Endodermal cell (in vitro differentiated cells): ENCODE data around the gene CIC. TPM values are rescaled to one million over a fixed set of nuclear protein-coding genes. Genes with fewer than 3 reads are reported as not detected.
A peak's percentile ranks its signal among the peaks of the same experiment; 100 is the strongest.

Source experiments
- DNase-seq: peaks from one replicate; pipeline ENCODE4 v3.0.0-alpha.2; 2017
- H3K27ac ChIP-seq: 2 replicates; pipeline ENCODE4 v1.5.1; 2013; ENCODE audit warnings: mild to moderate bottlenecking, low read depth, low read length, moderate library complexity
- H3K27me3 ChIP-seq: 2 replicates; pipeline ENCODE4 v1.6.1; 2013; ENCODE audit warnings: mild to moderate bottlenecking, low read length, moderate library complexity; ENCODE audit not compliant: insufficient read depth, control insufficient read depth, poor library complexity, severe bottlenecking
- H3K36me3 ChIP-seq: 2 replicates; pipeline ENCODE4 v1.7.0; 2013; ENCODE audit warnings: mild to moderate bottlenecking, low read length, moderate library complexity; ENCODE audit not compliant: control insufficient read depth, insufficient read depth
- H3K4me1 ChIP-seq: one replicate; pipeline ENCODE4 v1.7.0; 2013; ENCODE audit warnings: low read length; ENCODE audit not compliant: control insufficient read depth, insufficient read depth
- H3K4me3 ChIP-seq: 2 replicates; pipeline ENCODE4 v1.5.1; 2013; ENCODE audit warnings: mild to moderate bottlenecking, low read length, moderate library complexity
- H3K9ac ChIP-seq: 2 replicates; pipeline ENCODE4 v1.6.1; 2013; ENCODE audit warnings: mild to moderate bottlenecking, low read length, moderate library complexity; ENCODE audit not compliant: poor library complexity, severe bottlenecking; ENCODE audit errors: extremely low read depth
- H3K9me3 ChIP-seq: 2 replicates; pipeline ENCODE4 v1.6.1; 2013; ENCODE audit warnings: mild to moderate bottlenecking, low read length, moderate library complexity; ENCODE audit not compliant: control insufficient read depth
- H3K27ac Mint-ChIP-seq: 2 replicates; pipeline ENCODE4 v1.8.0; 2020; ENCODE audit warnings: mixed read lengths
- H3K27me3 Mint-ChIP-seq: 2 replicates; pipeline ENCODE4 v1.8.0; 2021; ENCODE audit warnings: mild to moderate bottlenecking, mixed read lengths; ENCODE audit not compliant: insufficient read depth
- H3K36me3 Mint-ChIP-seq: 2 replicates; pipeline ENCODE4 v1.8.0; 2020; ENCODE audit warnings: low read depth, mixed read lengths
- H3K4me1 Mint-ChIP-seq: 2 replicates; pipeline ENCODE4 v1.8.0; 2020; ENCODE audit warnings: mixed read lengths
- H3K4me3 Mint-ChIP-seq: 2 replicates; pipeline ENCODE4 v1.8.0; 2020; ENCODE audit warnings: mild to moderate bottlenecking, moderate library complexity, mixed read lengths
- H3K9me3 Mint-ChIP-seq: 2 replicates; pipeline ENCODE4 v1.8.0; 2020; ENCODE audit warnings: mild to moderate bottlenecking, mixed read lengths
- WGBS, 2 experiments: methylation state at CpG; one replicate each; pipeline versions ENCODE4 v1.1.5 to v1.1.7; 2013; ENCODE audit warnings: missing lambda C conversion rate in 2 of 2, mixed read lengths in 1 of 2; ENCODE audit not compliant: insufficient coverage in 1 of 2, insufficient read length in 1 of 2; 5-methylcytosine and 5-hydroxymethylcytosine counted together
- total RNA-seq, 2 donors: library from RNA; stranded (reverse); fragmentation: NEBNext Ultra II Directional in 1 of 2; extraction: Animal tissue kit (Norgen Biotek cat#: 25700) in 1 of 2; gene quantifications; 2 replicates in 1 of 2; 3 replicates in 1 of 2; pipeline ENCODE4 v1.2.1, GENCODE V29; 2021
- TF ChIP-seq, protein P1 (sequence below): fragments of 200-600 bp; sonication (generic); conservative IDR thresholded peaks from 2 replicates; pipeline ENCODE4 v1.5.0; 2021; ENCODE audit warnings: antibody characterized with exemption, mild to moderate bottlenecking

Gene CIC
- total RNA-seq, 2 donors from 2014 or later = 48.6 to 57.6 TPM

DNA sequence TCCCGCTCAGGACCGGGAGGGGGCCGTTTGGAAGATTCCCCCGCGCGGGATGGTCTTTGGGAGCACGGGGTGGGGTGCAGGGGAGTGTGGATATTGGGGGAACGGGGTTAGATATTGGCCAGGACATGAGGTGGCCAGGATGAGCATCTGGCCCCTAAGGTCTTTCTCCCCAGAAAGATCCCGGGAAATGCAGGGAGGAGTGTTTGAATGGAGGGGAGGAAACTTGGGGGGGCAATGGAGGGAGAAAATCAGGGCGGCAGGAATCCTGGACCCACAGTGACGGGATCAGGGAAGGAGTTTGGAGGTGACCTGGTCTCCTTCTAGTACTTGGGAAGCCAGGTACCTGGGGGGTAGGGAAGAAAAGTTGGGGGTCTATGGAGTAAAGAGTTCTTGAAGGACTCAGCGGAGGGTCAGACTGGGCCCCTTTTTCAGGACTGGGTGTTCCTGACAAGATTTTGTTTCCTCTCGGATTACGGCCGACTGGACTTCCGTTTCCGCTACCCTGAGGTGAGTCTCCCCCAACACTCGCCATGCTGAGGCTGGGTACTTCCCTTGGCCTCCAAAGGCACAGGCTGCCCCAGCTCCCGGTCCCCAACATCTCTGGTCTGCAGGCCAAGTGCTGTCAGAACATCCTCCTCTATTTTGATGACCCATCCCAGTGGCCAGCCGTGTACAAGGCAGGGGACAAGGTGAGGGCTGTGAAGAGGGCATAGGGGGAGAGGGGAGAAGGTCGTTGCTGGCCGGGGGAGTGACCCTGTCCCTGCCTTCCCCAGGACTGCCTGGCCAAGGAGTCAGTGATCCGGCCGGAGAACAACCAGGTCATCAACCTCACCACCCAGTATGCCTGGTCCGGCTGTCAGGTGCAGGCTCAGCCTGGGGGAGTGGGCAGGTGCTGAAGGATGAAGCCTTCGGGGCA, 45.0 kb downstream of the CIC start:
- Histone ChIP-seq H3K4me1 (no peaks in the 10 kb centered on the region), H3K36me3 (no peaks in the 10 kb centered on the region), H3K9me3 (no peaks in the 10 kb centered on the region), H3K4me3 (no peak overlapping the region), H3K27ac (no peak overlapping the region), H3K27me3 (peaks cover 23% of the 10 kb centered on the region), H3K9ac (no peak overlapping the region)
- Mint-ChIP-seq H3K27me3 (peaks cover 53% of the 10 kb centered on the region), H3K4me3 (peak overlapping the region; percentile 54), H3K9me3 (no peaks in the 10 kb centered on the region), H3K4me1 (peaks cover 5% of the 10 kb centered on the region), H3K36me3 (no peaks in the 10 kb centered on the region), H3K27ac (no peak overlapping the region)
- DNase-seq = no peak
- TF ChIP-seq, protein P1, sequence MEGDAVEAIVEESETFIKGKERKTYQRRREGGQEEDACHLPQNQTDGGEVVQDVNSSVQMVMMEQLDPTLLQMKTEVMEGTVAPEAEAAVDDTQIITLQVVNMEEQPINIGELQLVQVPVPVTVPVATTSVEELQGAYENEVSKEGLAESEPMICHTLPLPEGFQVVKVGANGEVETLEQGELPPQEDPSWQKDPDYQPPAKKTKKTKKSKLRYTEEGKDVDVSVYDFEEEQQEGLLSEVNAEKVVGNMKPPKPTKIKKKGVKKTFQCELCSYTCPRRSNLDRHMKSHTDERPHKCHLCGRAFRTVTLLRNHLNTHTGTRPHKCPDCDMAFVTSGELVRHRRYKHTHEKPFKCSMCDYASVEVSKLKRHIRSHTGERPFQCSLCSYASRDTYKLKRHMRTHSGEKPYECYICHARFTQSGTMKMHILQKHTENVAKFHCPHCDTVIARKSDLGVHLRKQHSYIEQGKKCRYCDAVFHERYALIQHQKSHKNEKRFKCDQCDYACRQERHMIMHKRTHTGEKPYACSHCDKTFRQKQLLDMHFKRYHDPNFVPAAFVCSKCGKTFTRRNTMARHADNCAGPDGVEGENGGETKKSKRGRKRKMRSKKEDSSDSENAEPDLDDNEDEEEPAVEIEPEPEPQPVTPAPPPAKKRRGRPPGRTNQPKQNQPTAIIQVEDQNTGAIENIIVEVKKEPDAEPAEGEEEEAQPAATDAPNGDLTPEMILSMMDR = no peak
- 50 to 62% methylated on average over 12 to 26 of the region's 26 CpGs for WGBS, 2 experiments

DNA sequence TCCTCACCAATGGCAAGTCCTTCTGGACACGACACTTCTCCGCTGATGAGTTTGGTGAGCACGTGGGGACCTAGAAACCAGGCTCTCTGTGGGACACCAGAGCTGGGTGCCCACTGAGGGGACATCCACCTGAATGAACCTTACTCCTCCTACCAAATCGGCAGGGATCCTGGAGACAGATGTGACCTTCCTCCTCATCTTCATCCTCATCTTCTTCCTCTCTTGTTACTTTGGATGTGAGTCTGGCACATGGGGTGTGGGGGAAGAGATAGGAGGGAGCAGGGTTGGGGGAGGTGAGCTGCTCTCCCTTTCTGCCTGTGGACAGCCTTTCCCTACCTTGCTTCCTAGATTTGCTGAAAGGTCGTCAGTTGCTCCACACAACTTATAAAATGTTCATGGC, 46.0 kb downstream of the CIC start:
- Mint-ChIP-seq H3K27ac (no peak overlapping the region), H3K27me3 (peaks cover 56% of the 10 kb centered on the region), H3K4me1 (peaks cover 5% of the 10 kb centered on the region), H3K4me3 (no peak overlapping the region), H3K9me3 (no peaks in the 10 kb centered on the region), H3K36me3 (no peaks in the 10 kb centered on the region)
- no peaks in the 10 kb centered on the region for H3K9me3 ChIP-seq
- TF ChIP-seq, protein P1 = no peak
- no peak overlapping the region for H3K4me3 ChIP-seq
- H3K27me3 ChIP-seq = peaks cover 24% of the 10 kb centered on the region
- H3K9ac ChIP-seq = no peak overlapping the region
- no peaks in the 10 kb centered on the region for H3K4me1 ChIP-seq
- no peak for DNase-seq
- no peaks in the 10 kb centered on the region for H3K36me3 ChIP-seq
- H3K27ac ChIP-seq = no peak overlapping the region
- 89% methylated on average over 5 of the region's 5 CpGs; no CpG with 5 or more reads in 1 of the 2 experiments for WGBS, 2 experiments

DNA sequence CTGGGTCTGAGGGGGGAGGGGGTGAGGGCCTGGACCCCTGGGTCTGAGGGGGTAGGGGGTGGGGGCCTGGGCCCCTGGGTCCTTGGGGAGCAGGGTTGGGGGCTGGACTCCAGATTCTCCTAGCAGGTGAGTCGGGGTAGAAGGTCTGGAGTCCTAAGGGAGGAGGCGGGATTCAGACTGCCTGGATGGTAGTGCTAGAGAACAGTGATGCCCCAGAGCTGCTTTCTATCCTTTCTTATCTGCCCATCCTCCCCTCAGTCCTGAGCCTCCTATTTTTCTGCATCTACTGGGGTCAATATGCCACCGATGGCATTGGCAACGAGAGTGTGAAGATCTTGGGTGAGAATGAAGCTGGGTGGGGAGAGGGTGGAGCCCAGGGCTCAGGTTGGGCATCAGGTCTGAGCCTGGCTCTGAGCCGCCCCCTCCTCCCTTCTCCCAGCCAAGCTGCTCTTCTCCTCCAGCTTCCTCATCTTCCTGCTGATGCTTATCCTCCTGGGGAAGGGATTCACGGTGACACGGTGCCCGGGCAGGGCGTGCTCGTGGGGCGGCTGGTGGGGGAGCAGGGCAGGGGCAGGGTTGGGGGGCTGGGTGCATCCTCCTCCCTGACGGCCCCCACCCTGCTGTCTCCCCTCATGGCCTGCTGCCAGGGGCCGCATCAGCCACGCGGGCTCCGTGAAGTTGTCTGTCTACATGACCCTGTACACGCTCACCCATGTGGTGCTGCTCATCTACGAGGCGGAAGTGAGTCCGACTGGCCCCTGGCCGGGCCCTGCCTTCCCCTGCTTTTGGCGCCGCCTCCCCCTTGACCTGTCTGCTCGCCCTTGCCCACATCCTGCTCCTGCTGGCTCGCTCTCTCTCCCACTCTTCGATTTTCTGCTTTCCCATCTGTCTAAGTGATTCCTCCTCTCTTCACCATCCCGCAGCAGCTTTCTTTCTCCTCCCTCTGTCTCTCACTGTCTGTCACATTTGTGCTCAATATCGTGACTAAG, 47.5 kb downstream of the CIC start:
- no peak overlapping the region for H3K27ac ChIP-seq
- H3K36me3 ChIP-seq = no peaks in the 10 kb centered on the region
- DNase-seq = no peak
- WGBS, 2 experiments = 81 to 82% methylated on average over 15 to 28 of the region's 28 CpGs
- Mint-ChIP-seq H3K4me1 (peaks cover 5% of the 10 kb centered on the region), H3K36me3 (no peaks in the 10 kb centered on the region), H3K27me3 (peaks cover 67% of the 10 kb centered on the region), H3K9me3 (no peaks in the 10 kb centered on the region), H3K27ac (no peak overlapping the region), H3K4me3 (no peak overlapping the region)
- no peak overlapping the region for H3K4me3 ChIP-seq
- H3K9ac ChIP-seq = no peak overlapping the region
- no peaks in the 10 kb centered on the region for H3K4me1 ChIP-seq
- H3K27me3 ChIP-seq = peaks cover 37% of the 10 kb centered on the region
- no peaks in the 10 kb centered on the region for H3K9me3 ChIP-seq
- TF ChIP-seq, protein P1 = no peak
